Right atrium auricular region (tissue), 2 donors: Measurements from ENCODE around the gene HAGHL. TPM values are rescaled to one million over a fixed set of nuclear protein-coding genes. Genes with fewer than 3 reads are reported as not detected.
A peak's percentile ranks its signal among the peaks of the same experiment; 100 is the strongest.
"Not testable (repeated sequence)": the region's sequence is repeated elsewhere in the genome, so short reads cannot be mapped to it uniquely, and the experiment has no call there.

Experiments used
- DNase-seq: peaks from one replicate; pipeline ENCODE4 v3.0.0-alpha.2; 2019; ENCODE audit warnings: low spot score
- H3K27ac ChIP-seq, 2 donors: fragments of 200-600 bp; sonication (generic); 1 replicate in 1 of 2; 2 replicates in 1 of 2; pipeline ENCODE4 v1.5.1; 2016 to 2019
- H3K27me3 ChIP-seq, 2 donors: fragments of 200-600 bp; sonication (generic); one replicate each; pipeline versions ENCODE4 v1.5.1 to v1.6.0; 2017 to 2019
- H3K36me3 ChIP-seq: fragments of 200-600 bp; sonication (generic); one replicate; pipeline ENCODE4 v1.5.1; 2016
- H3K4me1 ChIP-seq, 2 donors: fragments of 200-600 bp; sonication (generic); one replicate each; pipeline versions ENCODE4 v1.5.1 to v1.6.0; 2017 to 2019
- H3K4me3 ChIP-seq, 2 donors: fragments of 200-600 bp; sonication (generic); 1 replicate in 1 of 2; 2 replicates in 1 of 2; pipeline ENCODE4 v1.5.1; 2017 to 2019; ENCODE audit warnings: mild to moderate bottlenecking in 1 of 2, moderate library complexity in 1 of 2
- H3K9me3 ChIP-seq, 2 donors: fragments of 200-600 bp; sonication (generic); one replicate each; pipeline ENCODE4 v1.5.1; 2019
- total RNA-seq, 2 donors: library from RNA; depleted of rRNA; stranded (reverse); fragments of >200 nt; gene quantifications; one replicate each; pipeline ENCODE4 v1.1.0, GENCODE V29; 2016
- TF ChIP-seq, protein P1 (sequence below), 2 donors: fragments of 200-600 bp; sonication (generic); IDR thresholded peaks; one replicate each; pipeline ENCODE4 v1.5.1; 2019; ENCODE audit warnings: antibody characterized with exemption in 2 of 2

The HAGHL gene
- total RNA-seq, 2 donors from 2014 or later, result 9.6 to 9.7 TPM

GRCh38 chr16:740459-740763 is 13.5 kb downstream of the HAGHL start:
- no peaks in the 10 kb centered on the region for H3K9me3 ChIP-seq
- H3K4me1 ChIP-seq, result peaks cover 0 to 13% of the 10 kb centered on the region in 2 donors
- no peaks in the 10 kb centered on the region for H3K27me3 ChIP-seq
- no peak for DNase-seq
- H3K36me3 ChIP-seq, result peaks cover 19% of the 10 kb centered on the region
- H3K4me3 ChIP-seq, result peak overlapping the region; percentile 61 to 83
- TF ChIP-seq, protein P1, sequence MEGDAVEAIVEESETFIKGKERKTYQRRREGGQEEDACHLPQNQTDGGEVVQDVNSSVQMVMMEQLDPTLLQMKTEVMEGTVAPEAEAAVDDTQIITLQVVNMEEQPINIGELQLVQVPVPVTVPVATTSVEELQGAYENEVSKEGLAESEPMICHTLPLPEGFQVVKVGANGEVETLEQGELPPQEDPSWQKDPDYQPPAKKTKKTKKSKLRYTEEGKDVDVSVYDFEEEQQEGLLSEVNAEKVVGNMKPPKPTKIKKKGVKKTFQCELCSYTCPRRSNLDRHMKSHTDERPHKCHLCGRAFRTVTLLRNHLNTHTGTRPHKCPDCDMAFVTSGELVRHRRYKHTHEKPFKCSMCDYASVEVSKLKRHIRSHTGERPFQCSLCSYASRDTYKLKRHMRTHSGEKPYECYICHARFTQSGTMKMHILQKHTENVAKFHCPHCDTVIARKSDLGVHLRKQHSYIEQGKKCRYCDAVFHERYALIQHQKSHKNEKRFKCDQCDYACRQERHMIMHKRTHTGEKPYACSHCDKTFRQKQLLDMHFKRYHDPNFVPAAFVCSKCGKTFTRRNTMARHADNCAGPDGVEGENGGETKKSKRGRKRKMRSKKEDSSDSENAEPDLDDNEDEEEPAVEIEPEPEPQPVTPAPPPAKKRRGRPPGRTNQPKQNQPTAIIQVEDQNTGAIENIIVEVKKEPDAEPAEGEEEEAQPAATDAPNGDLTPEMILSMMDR (IDR thresholded peaks at IDR 0.05), result no peak
- peak overlapping the region; percentile 55 to 78 for H3K27ac ChIP-seq

GRCh38 chr16:740764-741505 is 14.0 kb downstream of the HAGHL start, which contains the start of gene CIAO3:
Gene CIAO3, minus strand, starts transcription at chr16:740997. Its CDS starts 12 bp downstream, at chr16:740985.
- H3K27ac ChIP-seq, result peak within 1 kb of the TSS; percentile 55 to 78
- peak; percentile 88 for DNase-seq
- H3K9me3 ChIP-seq, result no peaks in the 10 kb centered on the region
- H3K4me3 ChIP-seq, result peak within 1 kb of the TSS; percentile 61 to 83
- H3K27me3 ChIP-seq, result no peaks in the 10 kb centered on the region
- H3K36me3 ChIP-seq, result peaks cover 15% of the 10 kb centered on the region
- TF ChIP-seq, protein P1 (IDR thresholded peaks at IDR 0.05), result peak; percentile 94 to 100
- peaks cover 0 to 13% of the 10 kb centered on the region in 2 donors for H3K4me1 ChIP-seq

GRCh38 chr16:741986-742629 is 15.2 kb downstream of the HAGHL start:
- Histone ChIP-seq H3K9me3 (no peaks in the 10 kb centered on the region), H3K4me1 (peaks cover 0 to 13% of the 10 kb centered on the region in 2 donors), H3K36me3 (peaks cover 4% of the 10 kb centered on the region), H3K27ac (no peak overlapping the region), H3K27me3 (no peaks in the 10 kb centered on the region), H3K4me3 (no peak overlapping the region)
- DNase-seq, result no peak
- TF ChIP-seq, protein P1 (IDR thresholded peaks at IDR 0.05), result no peak

GRCh38 chr16:742894-743293 is 16.0 kb downstream of the HAGHL start:
- H3K36me3 ChIP-seq, H3K27ac ChIP-seq, DNase-seq, H3K27me3 ChIP-seq, H3K4me3 ChIP-seq, H3K9me3 ChIP-seq: not testable (repeated sequence)
- peaks cover 0 to 13% of the 10 kb centered on the region in 2 donors for H3K4me1 ChIP-seq

DNA sequence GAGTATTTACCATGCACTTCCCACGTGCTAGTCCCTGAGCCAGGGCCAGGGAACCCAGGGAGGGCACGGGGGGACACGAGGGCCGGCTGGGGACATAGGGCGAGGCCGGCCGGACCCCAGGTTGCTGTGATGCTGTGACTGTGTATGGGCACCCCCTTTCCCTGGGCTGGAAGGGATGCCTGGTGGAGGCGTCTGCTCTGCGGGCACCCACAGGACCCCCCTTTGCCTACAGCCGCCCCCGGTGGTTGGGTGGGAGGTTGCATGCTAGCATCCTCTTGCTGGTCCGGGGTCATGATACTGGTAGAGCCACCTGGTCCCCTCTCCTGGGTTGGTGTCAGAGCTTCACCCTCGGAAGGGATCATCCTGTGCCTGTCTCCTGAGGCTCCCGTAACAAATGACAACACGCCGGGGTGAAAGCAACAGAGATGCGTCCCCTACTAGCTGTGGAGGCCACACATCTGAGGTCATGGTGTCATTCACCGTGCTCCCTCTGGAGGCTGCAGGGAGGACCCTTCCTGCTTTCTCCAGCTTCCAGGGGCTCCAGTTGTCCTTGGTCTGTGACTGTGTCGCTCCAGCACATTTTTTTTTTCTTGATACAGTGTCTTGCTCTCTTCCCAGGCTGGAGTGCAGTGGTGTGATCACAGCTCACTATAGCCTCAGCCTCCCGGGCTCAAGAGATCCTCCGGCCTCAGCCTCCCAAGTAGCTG is 17.0 kb downstream of the HAGHL start:
- no peaks in the 10 kb centered on the region for H3K9me3 ChIP-seq
- no peaks in the 10 kb centered on the region for H3K27me3 ChIP-seq
- peaks cover 0 to 13% of the 10 kb centered on the region in 2 donors for H3K4me1 ChIP-seq
- H3K36me3 ChIP-seq, result no peaks in the 10 kb centered on the region
- no peak overlapping the region for H3K27ac ChIP-seq
- TF ChIP-seq, protein P1 (IDR thresholded peaks at IDR 0.05), result no peak
- DNase-seq, result no peak
- no peak overlapping the region for H3K4me3 ChIP-seq

- H3K4me1 ChIP-seq, result peaks cover 0 to 5% of the 10 kb centered on the region in 2 donors
- no peak overlapping the region for H3K27ac ChIP-seq
- no peak for DNase-seq
- TF ChIP-seq, protein P1 (IDR thresholded peaks at IDR 0.05), result no peak
- no peaks in the 10 kb centered on the region for H3K36me3 ChIP-seq
- no peaks in the 10 kb centered on the region for H3K9me3 ChIP-seq
- H3K4me3 ChIP-seq, result no peak overlapping the region
- H3K27me3 ChIP-seq, result no peaks in the 10 kb centered on the region
Observed at GRCh38 chr16:745739-746138, 18.8 kb downstream of the HAGHL start.
